Measurements from ENCODE around the gene CDC14C. TPM values are rescaled to one million over a fixed set of nuclear protein-coding genes. Genes with fewer than 3 reads are reported as not detected.
A peak's percentile ranks its signal among the peaks of the same experiment; 100 is the strongest.
"Not testable (repeated sequence)": the region's sequence is repeated elsewhere in the genome, so short reads cannot be mapped to it uniquely, and the experiment has no call there.

The CDC14C gene
- total and polyA plus RNA-seq, 2 donors (not counting 3 experiments of a cell fraction or from before 2014, with no cell fraction given): not detected

DNA sequence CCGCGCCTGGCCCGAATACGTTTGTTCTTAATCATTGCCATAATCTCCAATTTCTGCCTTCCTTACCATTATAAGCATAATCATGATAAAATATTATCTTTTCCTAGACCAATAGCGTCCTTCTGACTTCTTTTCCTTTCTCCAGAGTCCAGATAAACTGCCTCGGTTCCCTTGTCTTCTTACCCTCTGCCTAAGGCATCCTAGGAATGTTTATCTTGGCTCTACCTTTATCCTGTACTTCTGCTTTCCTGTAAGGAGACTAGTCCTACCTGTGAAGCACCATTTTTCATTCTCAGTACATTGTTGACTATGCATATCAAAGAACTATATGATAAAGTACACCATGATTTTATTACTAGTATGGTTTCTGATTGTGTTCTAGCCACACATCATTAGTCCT lies 18.7 kb upstream of the CDC14C start:
- H3K4me2 ChIP-seq (ENCODE audit: insufficient read depth, low read length); H3K79me2 ChIP-seq (ENCODE audit: control insufficient read depth, insufficient read depth, low read length); CTCF ChIA-PET; DNase-seq (ENCODE audit: low read depth, low spot score); POLR2A ChIA-PET; dilution Hi-C loops (cut with MboI; ENCODE audit: extremely low pct_ligation_motif_present, low sequenced_read_pairs); H2AFZ ChIP-seq (ENCODE audit: low read depth, low read length); H3K27me3 ChIP-seq (ENCODE audit: control insufficient read depth in 2 of 2, insufficient read depth in 2 of 2, low read length in 2 of 2); H3K9ac ChIP-seq (replicated peaks; ENCODE audit: extremely low read depth, insufficient read depth, low read length); H3K36me3 ChIP-seq (ENCODE audit: control insufficient read depth in 2 of 2, extremely low read depth in 1 of 2, insufficient read depth in 2 of 2, low read length in 2 of 2); H3K9me1 ChIP-seq (replicated peaks; ENCODE audit: control insufficient read depth, extremely low read depth, insufficient read depth, low read length); H3K27ac ChIP-seq (ENCODE audit: insufficient read depth, low read depth, low read length); H4K20me1 ChIP-seq (replicated peaks; ENCODE audit: control insufficient read depth, extremely low read depth, insufficient read depth, low read length); H3K9me3 ChIP-seq (replicated peaks; ENCODE audit: control insufficient read depth, insufficient read depth, low read length); BruUV-seq (replicated peaks); H3K4me3 ChIP-seq (replicated peaks in 1 of 3; ENCODE audit: insufficient read depth in 1 of 3, low read depth in 1 of 3, low read length in 3 of 3); intact Hi-C loops (cut with micrococcal nuclease); H3K4me1 ChIP-seq (ENCODE audit: control insufficient read depth, extremely low read depth, insufficient read depth, low read length): not testable (repeated sequence)
- FAIRE-seq: peak; percentile 69

DNA sequence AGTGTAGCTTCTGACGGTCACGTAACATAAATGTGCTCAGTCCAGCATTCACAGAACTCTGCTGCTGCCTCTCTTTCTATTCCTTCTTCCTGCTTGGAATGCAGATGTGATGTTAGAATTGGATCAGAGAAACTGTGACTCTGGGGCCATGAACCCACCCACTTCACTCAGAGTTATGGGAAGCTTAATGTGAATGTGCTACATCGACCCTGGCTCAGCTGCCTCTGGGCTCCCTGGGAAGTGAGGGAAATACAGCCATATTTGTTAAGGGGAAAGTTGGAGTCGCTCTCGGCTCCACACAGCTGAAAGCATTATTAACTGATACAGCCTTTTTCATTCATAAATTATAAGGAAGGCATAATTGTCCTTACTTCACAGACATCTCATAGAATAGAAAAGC lies 14.5 kb upstream of the CDC14C start:
- H3K9me3 ChIP-seq (replicated peaks; ENCODE audit: control insufficient read depth, insufficient read depth, low read length); FAIRE-seq; H3K4me1 ChIP-seq (ENCODE audit: control insufficient read depth, extremely low read depth, insufficient read depth, low read length); CTCF ChIA-PET; H4K20me1 ChIP-seq (replicated peaks; ENCODE audit: control insufficient read depth, extremely low read depth, insufficient read depth, low read length); H3K9me1 ChIP-seq (replicated peaks; ENCODE audit: control insufficient read depth, extremely low read depth, insufficient read depth, low read length); H3K79me2 ChIP-seq (ENCODE audit: control insufficient read depth, insufficient read depth, low read length); H3K4me2 ChIP-seq (ENCODE audit: insufficient read depth, low read length); H3K4me3 ChIP-seq (replicated peaks in 1 of 3; ENCODE audit: insufficient read depth in 1 of 3, low read depth in 1 of 3, low read length in 3 of 3); DNase-seq (ENCODE audit: low read depth, low spot score); intact Hi-C loops (cut with micrococcal nuclease); dilution Hi-C loops (cut with MboI; ENCODE audit: extremely low pct_ligation_motif_present, low sequenced_read_pairs); POLR2A ChIA-PET; H3K9ac ChIP-seq (replicated peaks; ENCODE audit: extremely low read depth, insufficient read depth, low read length); H3K36me3 ChIP-seq (ENCODE audit: control insufficient read depth in 2 of 2, extremely low read depth in 1 of 2, insufficient read depth in 2 of 2, low read length in 2 of 2); BruUV-seq (replicated peaks); H3K27ac ChIP-seq (ENCODE audit: insufficient read depth, low read depth, low read length); H3K27me3 ChIP-seq (ENCODE audit: control insufficient read depth in 2 of 2, insufficient read depth in 2 of 2, low read length in 2 of 2); H2AFZ ChIP-seq (ENCODE audit: low read depth, low read length): not testable (repeated sequence)

DNA sequence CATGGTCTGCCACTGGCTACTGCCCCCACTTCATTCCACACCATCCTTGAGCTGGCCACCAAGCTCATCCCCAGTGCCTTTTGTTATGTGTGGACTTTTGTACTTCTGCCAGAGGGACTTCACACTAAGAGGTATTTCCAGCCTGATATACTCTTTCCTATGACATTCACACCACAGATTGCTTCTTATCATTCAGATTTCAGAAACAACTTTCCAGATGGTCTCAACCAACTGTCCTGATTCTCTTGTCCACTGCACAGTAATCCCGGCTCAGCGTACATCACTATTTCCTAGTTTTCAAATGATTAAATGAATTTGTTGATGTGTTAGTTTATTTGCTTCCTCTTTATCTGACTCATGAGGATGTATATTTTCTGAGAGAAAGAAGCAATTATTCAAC lies 7.1 kb downstream of the CDC14C start:
- FAIRE-seq: no peak
- ChIA-PET POLR2A (no interaction called here), CTCF (no interaction called here)
- intact Hi-C loops (cut with micrococcal nuclease): no loop called here
- H3K4me3 ChIP-seq (replicated peaks in 1 of 3; ENCODE audit: insufficient read depth in 1 of 3, low read depth in 1 of 3, low read length in 3 of 3): no peak overlapping the region
- no TSS peak for BruUV-seq (replicated peaks)
- H3K9me3 ChIP-seq (replicated peaks; ENCODE audit: control insufficient read depth, insufficient read depth, low read length): peaks cover 2% of the 10 kb centered on the region
- H3K9me1 ChIP-seq (replicated peaks; ENCODE audit: control insufficient read depth, extremely low read depth, insufficient read depth, low read length): no peaks in the 10 kb centered on the region
- no peaks in the 10 kb centered on the region for H3K79me2 ChIP-seq (ENCODE audit: control insufficient read depth, insufficient read depth, low read length)
- no peak overlapping the region for H3K27ac ChIP-seq (ENCODE audit: insufficient read depth, low read depth, low read length)
- H2AFZ ChIP-seq (ENCODE audit: low read depth, low read length): no peak overlapping the region
- dilution Hi-C loops (cut with MboI; ENCODE audit: extremely low pct_ligation_motif_present, low sequenced_read_pairs): no loop called here
- H4K20me1 ChIP-seq (replicated peaks; ENCODE audit: control insufficient read depth, extremely low read depth, insufficient read depth, low read length): no peaks in the 10 kb centered on the region
- H3K27me3 ChIP-seq (ENCODE audit: control insufficient read depth in 2 of 2, insufficient read depth in 2 of 2, low read length in 2 of 2): no peaks in the 10 kb centered on the region
- DNase-seq (ENCODE audit: low read depth, low spot score): no peak
- no peak overlapping the region for H3K9ac ChIP-seq (replicated peaks; ENCODE audit: extremely low read depth, insufficient read depth, low read length)
- TF ChIP-seq POLR2AphosphoS5 (IDR thresholded peaks at IDR 0.05; ENCODE audit: insufficient read depth, low read depth, low read length) (no peak), JUN (IDR thresholded peaks at IDR 0.05; ENCODE audit: borderline replicate concordance, insufficient read depth, insufficient read length, low read depth) (no peak), EZH2 (IDR thresholded peaks at IDR 0.05; ENCODE audit: borderline replicate concordance, low read depth, low read length, severe bottlenecking) (no peak), MYC (IDR thresholded peaks at IDR 0.05; ENCODE audit: low read depth, low read length) (no peak), POLR2A (IDR thresholded peaks at IDR 0.05; ENCODE audit: low read depth, low read length) (no peak), FOS (IDR thresholded peaks at IDR 0.05; ENCODE audit: borderline replicate concordance, insufficient read depth, low read length) (no peak), GATA2 (IDR thresholded peaks at IDR 0.05; ENCODE audit: insufficient read depth, insufficient read length, low read depth, low read length) (no peak)
- TF ChIP-seq, protein P1, sequence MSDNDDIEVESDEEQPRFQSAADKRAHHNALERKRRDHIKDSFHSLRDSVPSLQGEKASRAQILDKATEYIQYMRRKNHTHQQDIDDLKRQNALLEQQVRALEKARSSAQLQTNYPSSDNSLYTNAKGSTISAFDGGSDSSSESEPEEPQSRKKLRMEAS (IDR thresholded peaks at IDR 0.05; ENCODE audit: insufficient read depth, insufficient read length): no peak
- TF ChIP-seq, protein P2, sequence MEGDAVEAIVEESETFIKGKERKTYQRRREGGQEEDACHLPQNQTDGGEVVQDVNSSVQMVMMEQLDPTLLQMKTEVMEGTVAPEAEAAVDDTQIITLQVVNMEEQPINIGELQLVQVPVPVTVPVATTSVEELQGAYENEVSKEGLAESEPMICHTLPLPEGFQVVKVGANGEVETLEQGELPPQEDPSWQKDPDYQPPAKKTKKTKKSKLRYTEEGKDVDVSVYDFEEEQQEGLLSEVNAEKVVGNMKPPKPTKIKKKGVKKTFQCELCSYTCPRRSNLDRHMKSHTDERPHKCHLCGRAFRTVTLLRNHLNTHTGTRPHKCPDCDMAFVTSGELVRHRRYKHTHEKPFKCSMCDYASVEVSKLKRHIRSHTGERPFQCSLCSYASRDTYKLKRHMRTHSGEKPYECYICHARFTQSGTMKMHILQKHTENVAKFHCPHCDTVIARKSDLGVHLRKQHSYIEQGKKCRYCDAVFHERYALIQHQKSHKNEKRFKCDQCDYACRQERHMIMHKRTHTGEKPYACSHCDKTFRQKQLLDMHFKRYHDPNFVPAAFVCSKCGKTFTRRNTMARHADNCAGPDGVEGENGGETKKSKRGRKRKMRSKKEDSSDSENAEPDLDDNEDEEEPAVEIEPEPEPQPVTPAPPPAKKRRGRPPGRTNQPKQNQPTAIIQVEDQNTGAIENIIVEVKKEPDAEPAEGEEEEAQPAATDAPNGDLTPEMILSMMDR (IDR thresholded peaks at IDR 0.05; ENCODE audit: extremely low read depth in 1 of 2, insufficient read depth in 1 of 2, low read depth in 1 of 2, low read length in 2 of 2): no peak
- H3K4me1 ChIP-seq (ENCODE audit: control insufficient read depth, extremely low read depth, insufficient read depth, low read length): no peaks in the 10 kb centered on the region
- no peaks in the 10 kb centered on the region for H3K36me3 ChIP-seq (ENCODE audit: control insufficient read depth in 2 of 2, extremely low read depth in 1 of 2, insufficient read depth in 2 of 2, low read length in 2 of 2)
- H3K4me2 ChIP-seq (ENCODE audit: insufficient read depth, low read length): no peak overlapping the region

Data from endothelial cell of umbilical vein (primary cell).